Measurements from ENCODE around the gene MISP3. TPM values are rescaled to one million over a fixed set of nuclear protein-coding genes. Genes with fewer than 3 reads are reported as not detected.

The MISP3 gene
- total and polyA plus RNA-seq, 2 of the 8 experiments (the other 6 are each of a cell fraction or from before 2014, with no cell fraction given) = 0.74 to 1.4 TPM

- H4K91ac ChIP-seq (replicated peaks; ENCODE audit: insufficient read length, low read length) = no peak overlapping the region
Observed at GRCh38 chr19:14054721-14055120, 17.9 kb upstream of the MISP3 start.

More at GRCh38 chr19:14054721-14055120, 17.9 kb upstream of the MISP3 start:
- H4K8ac ChIP-seq (ENCODE audit: extremely low read depth, insufficient read depth, low read length) = 0 out of 2 replicates have a peak overlapping the region, but pooled peaks have one; percentile 37
- TF ChIP-seq ASH2L (IDR thresholded peaks at IDR 0.05; ENCODE audit: low read length) (no peak), SP2 (IDR thresholded peaks at IDR 0.05; ENCODE audit: low read length) (no peak), RNF2 (IDR thresholded peaks at IDR 0.05; ENCODE audit: borderline replicate concordance, low read depth, low read length, missing control alignments, poor library complexity, severe bottlenecking) (no peak), TAF1 (IDR thresholded peaks at IDR 0.05; ENCODE audit: low read depth, low read length) (no peak), RAD21 (IDR thresholded peaks at IDR 0.05 in 1 of 2, conservative IDR thresholded peaks at IDR 0.05 in 1 of 2; ENCODE audit: low read depth in 2 of 2, low read length in 2 of 2) (no peak), JUND (IDR thresholded peaks at IDR 0.05; ENCODE audit: low read length) (no peak), TAF7 (optimal IDR thresholded peaks at IDR 0.05; ENCODE audit: borderline replicate concordance, low read depth, low read length) (no peak), SP4 (IDR thresholded peaks at IDR 0.05; ENCODE audit: low read length) (no peak), BCL11A (IDR thresholded peaks at IDR 0.05; ENCODE audit: low read depth in 2 of 2, low read length in 2 of 2) (no peak), YY1 (IDR thresholded peaks at IDR 0.05; ENCODE audit: low read depth, low read length) (no peak), CBX5 (IDR thresholded peaks at IDR 0.05; ENCODE audit: low read depth, low read length) (no peak), POLR2AphosphoS5 (IDR thresholded peaks at IDR 0.05; ENCODE audit: low read depth, low read length) (no peak), RFX5 (IDR thresholded peaks at IDR 0.05; ENCODE audit: borderline replicate concordance, low read depth, low read length) (no peak), KDM1A (IDR thresholded peaks at IDR 0.05; ENCODE audit: borderline replicate concordance, low read length) (no peak), CHD2 (IDR thresholded peaks at IDR 0.05; ENCODE audit: low read length) (no peak)
- H3K4ac ChIP-seq (replicated peaks; ENCODE audit: insufficient read length, low read depth, low read length) = no peak overlapping the region
- H2BK12ac ChIP-seq (ENCODE audit: low read depth, low read length) = no peak overlapping the region
- H3K4me2 ChIP-seq (ENCODE audit: insufficient read depth in 1 of 2, low read depth in 2 of 2, low read length in 2 of 2) = no peak overlapping the region
- H3K79me2 ChIP-seq (ENCODE audit: control insufficient read depth in 1 of 2, insufficient read depth in 2 of 2, low read length in 2 of 2) = no peaks in the 10 kb centered on the region
- H4K5ac ChIP-seq (ENCODE audit: insufficient read length, low read depth, low read length) = no peak overlapping the region
- no peak overlapping the region for H2BK15ac ChIP-seq (ENCODE audit: low read length)
- FAIRE-seq = no peak
- no peaks in the 10 kb centered on the region for H4K20me1 ChIP-seq (replicated peaks in 1 of 2; ENCODE audit: control insufficient read depth in 1 of 2, insufficient read depth in 2 of 2, low read length in 2 of 2)
- H3K79me1 ChIP-seq (ENCODE audit: low read depth, low read length) = no peaks in the 10 kb centered on the region
- H2BK120ac ChIP-seq (replicated peaks; ENCODE audit: low read depth, low read length) = no peak overlapping the region
- H3K4me3 ChIP-seq (ENCODE audit: extremely low read depth in 1 of 4, insufficient read depth in 2 of 4, low read depth in 3 of 4, low read length in 4 of 4) = no peak overlapping the region
- ChIA-PET POLR2A (ENCODE audit: partially characterized antibody) (interaction anchor here (0.7 kb wide), 1 partner anchor 169 kb away, joined by 3 read pairs; no protein-coding TSS in a partner anchor), CTCF (ENCODE audit: partially characterized antibody) (interaction anchor here (1.2 to 9.9 kb wide), 4 partner anchors 11 to 174 kb away, joined by 3 to 66 read pairs (median 4); partner anchors contain the start of genes MISP3 and RLN3)
- H3K27me3 ChIP-seq (replicated peaks in 1 of 4; ENCODE audit: control insufficient read depth in 3 of 4, extremely low read depth in 1 of 4, insufficient read depth in 3 of 4, low read length in 3 of 4) = peaks cover 5 to 18% (median 14%) of the 10 kb centered on the region in 4 experiments
- no peak overlapping the region for H2BK20ac ChIP-seq (ENCODE audit: low read length)
- no peak overlapping the region for H2BK5ac ChIP-seq (ENCODE audit: low read depth, low read length)
- no peak overlapping the region for H2AK5ac ChIP-seq (ENCODE audit: low read depth, low read length)
- no peaks in the 10 kb centered on the region for H3K36me3 ChIP-seq (ENCODE audit: control insufficient read depth in 2 of 4, insufficient read depth in 4 of 4, low read length in 3 of 4)
- no peaks in the 10 kb centered on the region; a peak in 1 of 4 replicates for H3K9me3 ChIP-seq (ENCODE audit: insufficient read depth in 2 of 2, low read depth in 1 of 2, low read length in 1 of 2)
- H3K23me2 ChIP-seq (ENCODE audit: low read depth, low read length) = peaks cover 12% of the 10 kb centered on the region; the same call in 1 of the 2 replicates
- H3K4me1 ChIP-seq (replicated peaks in 1 of 4; ENCODE audit: control insufficient read depth in 3 of 4, insufficient read depth in 4 of 4, low read length in 3 of 4) = peaks cover 0 to 8% (median 2%) of the 10 kb centered on the region in 4 experiments; a peak in 4 of 7 replicates
- no peak overlapping the region for H3K23ac ChIP-seq (ENCODE audit: insufficient read length)
- H3K9ac ChIP-seq (replicated peaks in 1 of 4; ENCODE audit: extremely low read depth in 1 of 4, low read depth in 3 of 4, low read length in 3 of 4) = no peak overlapping the region
- no peak overlapping the region for H3K56ac ChIP-seq (replicated peaks; ENCODE audit: insufficient read length, low read depth, low read length)
- H3K27ac ChIP-seq (ENCODE audit: low read depth, low read length) = no peak overlapping the region
- 95% methylated on average over 8 of the region's 11 CpGs; no CpG with 5 or more reads in 1 of the 2 experiments for WGBS, 2 experiments (ENCODE audit: extremely low coverage in 1 of 2, insufficient coverage in 1 of 2, insufficient read length in 1 of 2, insufficient replicate concordance in 2 of 2, low coverage in 1 of 2, low lambda C conversion rate in 2 of 2, missing lambda C conversion rate in 1 of 2)
- H3K14ac ChIP-seq (ENCODE audit: insufficient read length) = no peak overlapping the region
- DNase-seq (ENCODE audit: low read depth in 1 of 2, low spot score in 2 of 2) = no peak
- H3K18ac ChIP-seq (ENCODE audit: extremely low read depth, low read length) = no peak overlapping the region
- H2AFZ ChIP-seq (ENCODE audit: low read length) = no peak overlapping the region
